K562 (cell line): ENCODE results near the gene MIR17HG. TPM values are rescaled to one million over a fixed set of nuclear protein-coding genes. Genes with fewer than 3 reads are reported as not detected.
A peak's percentile ranks its signal among the peaks of the same experiment; 100 is the strongest.

Experiments
- ATAC-seq: fragments of 200-7000 bp; cut with Tn5 transposase; 3 replicates; pipeline ENCODE4 v1.9.1; 2020; ENCODE audit warnings: moderate library complexity
- BruUV-seq: library from RNA; stranded (reverse); fragments of 400-500 nt; replicated peaks from 2 replicates; lab custom pipeline; 2021; lab: Mats Ljungman, UMichigan
- CTCF ChIA-PET: fragments of 300-600 bp; formaldehyde crosslinking; extraction: SDS; loops from one replicate; lab custom pipeline; 2021; ENCODE audit warnings: low intra/inter-chr PET ratio; lab: Yijun Ruan, JAX
- POLR2A ChIA-PET: fragments of 300-600, 350-650 bp; sonication (Branson Sonifier 250); formaldehyde crosslinking; extraction: SDS; loops from one replicate; lab custom pipeline; 2021; ENCODE audit warnings: antibody characterized with exemption, inconsistent platforms; lab: Yijun Ruan, JAX
- DNase-seq, 4 experiments: peaks; one replicate each; pipeline versions ENCODE4 v3.0.0 to v3.0.0-alpha.2; 2011 to 2018; ENCODE audit warnings: low spot score in 3 of 4, mixed read lengths in 3 of 4; ENCODE audit errors: extremely low read depth in 1 of 4
- FAIRE-seq: peaks from 2 replicates; lab custom pipeline; 2011; peaks lifted over from hg19 to GRCh38; lab: Jason Lieb, UNC
- H2AFZ ChIP-seq: 2 replicates; pipeline ENCODE4 v1.6.0; 2011; ENCODE audit warnings: low read depth, low read length, control low read depth, inconsistent platforms
- H3K27ac ChIP-seq: fragments of 200-600 bp; 3 replicates; pipeline ENCODE4 v1.8.0; 2011; ENCODE audit warnings: low read depth, mild to moderate bottlenecking, control low read depth, inconsistent platforms, low read length, moderate library complexity, mixed read lengths; ENCODE audit errors: extremely low read depth
- H3K27me3 ChIP-seq, 2 experiments: fragments of 300-600 bp in 1 of 2; 2 replicates in 1 of 2; 3 replicates in 1 of 2; pipeline versions ENCODE4 v1.6.0 to v1.8.0; 2011; ENCODE audit warnings: inconsistent platforms in 2 of 2, low read length in 2 of 2, mild to moderate bottlenecking in 1 of 2, mixed read lengths in 1 of 2, moderate library complexity in 1 of 2; ENCODE audit not compliant: control insufficient read depth in 2 of 2, insufficient read depth in 2 of 2
- H3K36me3 ChIP-seq: fragments of 300-600 bp; 3 replicates; pipeline ENCODE4 v1.8.0; 2011; ENCODE audit warnings: mild to moderate bottlenecking, low read length, inconsistent platforms; ENCODE audit not compliant: control insufficient read depth, insufficient read depth
- H3K4me1 ChIP-seq, 2 experiments: fragments of 200-600 bp in 1 of 2; replicated peaks in 1 of 2; 2 replicates in 1 of 2; 3 replicates in 1 of 2; pipeline versions ENCODE4 v1.5.1 to v1.8.0; 2011; ENCODE audit warnings: inconsistent platforms in 2 of 2, low read length in 2 of 2, mild to moderate bottlenecking in 1 of 2, mixed read lengths in 1 of 2, moderate library complexity in 1 of 2; ENCODE audit not compliant: control insufficient read depth in 2 of 2, insufficient read depth in 2 of 2
- H3K4me2 ChIP-seq: 2 replicates; pipeline ENCODE4 v1.6.1; 2011; ENCODE audit warnings: low read length, control low read depth, inconsistent platforms, mixed read lengths; ENCODE audit not compliant: insufficient read depth
- H3K4me3 ChIP-seq: fragments of 200-600 bp; sonication (generic), shearing (Covaris generic); 2 replicates; pipeline ENCODE4 v1.5.1; 2016; ENCODE audit warnings: control low read depth, inconsistent platforms
- H3K79me2 ChIP-seq: fragments of 200-600 bp; 3 replicates; pipeline ENCODE4 v1.8.0; 2011; ENCODE audit warnings: low read length, inconsistent platforms; ENCODE audit not compliant: control insufficient read depth, insufficient read depth
- H3K9ac ChIP-seq, 2 experiments: 2 replicates each; pipeline versions ENCODE4 v1.6.0 to v1.6.1; 2011; ENCODE audit warnings: low read depth in 2 of 2, low read length in 2 of 2, control low read depth in 1 of 2, inconsistent platforms in 1 of 2, mild to moderate bottlenecking in 1 of 2, mixed read lengths in 1 of 2; ENCODE audit not compliant: insufficient read depth in 1 of 2
- H3K9me1 ChIP-seq: one replicate; pipeline ENCODE4 v1.6.0; 2011; ENCODE audit warnings: inconsistent platforms, mild to moderate bottlenecking, low read length, moderate library complexity; ENCODE audit not compliant: control insufficient read depth, insufficient read depth
- H3K9me3 ChIP-seq: replicated peaks from 2 replicates; pipeline ENCODE4 v1.5.1; 2011; ENCODE audit warnings: low read depth, low read length, inconsistent platforms; ENCODE audit not compliant: control insufficient read depth, insufficient read depth
- H4K20me1 ChIP-seq: replicated peaks from 2 replicates; pipeline ENCODE4 v1.6.1; 2011; ENCODE audit warnings: low read length, inconsistent platforms, mixed read lengths; ENCODE audit not compliant: control insufficient read depth, insufficient read depth
- FOXP4 ChIP-seq: sonication (generic); formaldehyde crosslinking; IDR thresholded peaks from 2 replicates; pipeline ENCODE4 v1.8.0; 2022; ENCODE audit warnings: mild to moderate bottlenecking, missing genetic modification reagents, borderline replicate concordance
- HDAC1 ChIP-seq, 2 experiments: fragments of 450-650 bp; IDR thresholded peaks; 2 replicates each; pipeline ENCODE4 v1.6.1; 2016 to 2017; ENCODE audit warnings: inconsistent platforms in 1 of 2, mild to moderate bottlenecking in 1 of 2, moderate library complexity in 1 of 2
- MED1 ChIP-seq: sonication (generic); formaldehyde crosslinking; IDR thresholded peaks from 2 replicates; pipeline ENCODE4 v1.8.1; 2023; ENCODE audit warnings: missing genetic modification reagents, borderline replicate concordance
- SP2 ChIP-seq: IDR thresholded peaks from 2 replicates; pipeline ENCODE4 v1.6.1; 2011; ENCODE audit warnings: mild to moderate bottlenecking, low read depth, low read length, moderate library complexity; ENCODE audit not compliant: poor library complexity, severe bottlenecking; ENCODE audit errors: extremely low read depth
- ZNF76 ChIP-seq: fragments of 250-450 bp; sonication (Bioruptor Pico); IDR thresholded peaks from 2 replicates; pipeline ENCODE4 v1.4.0; 2020; ENCODE audit warnings: mild to moderate bottlenecking, moderate library complexity, borderline replicate concordance
- WGBS: fragments of 100-300 bp; shearing (Covaris generic); methylation state at CpG from one replicate; pipeline ENCODE4 v1.1.6; 2016; ENCODE audit warnings: low coverage, mixed read lengths; ENCODE audit not compliant: insufficient coverage; ENCODE audit errors: missing lambda C conversion rate; 5-methylcytosine and 5-hydroxymethylcytosine counted together
- in situ Hi-C: fragments of 300-500 bp; cut with MboI; formaldehyde crosslinking; loops from 4 replicates; pipeline ENCODE4 v1.15.0; 2018; ENCODE audit warnings: inconsistent platforms, mixed read lengths
- intact Hi-C: fragments of 100-400 bp; cut with micrococcal nuclease; formaldehyde crosslinking; loops from 2 replicates; pipeline ENCODE4 v1.14.2; 2022
- polyA plus RNA-seq, 8 experiments: library from polyadenylated mRNA; depleted of rRNA in 4 of 8; stranded (reverse) in 5 of 8; unstranded in 3 of 8; fragments of >200 nt; fragmentation: Nextera tagmentation in 2 of 8; fragmentation: Illumina TruSeq in 1 of 8; extraction: Ambion mirVana in 2 of 8; extraction: Trizol in 1 of 8; gene quantifications; 2 replicates each; pipeline versions ENCODE4 v1.2.1 to v1.2.3, GENCODE V29; 2011 to 2014; ENCODE audit warnings: inconsistent platforms in 1 of 8, missing spikeins in 1 of 8
- total RNA-seq, 7 experiments: library from RNA; depleted of rRNA in 6 of 7; stranded (reverse); fragments of >200 nt in 6 of 7; fragmentation: Illumina TruSeq in 2 of 7; extraction: Trizol in 2 of 7; gene quantifications; 2 replicates each; pipeline versions ENCODE4 v1.2.1 to v1.2.3, GENCODE V29; 2011 to 2021; ENCODE audit warnings: low replicate concordance in 1 of 7

Gene MIR17HG
- total and polyA plus RNA-seq, 9 of the 15 experiments (the other 6 are each of a cell fraction or from before 2014, with no cell fraction given) = 44.2 to 218 (median 77.8) TPM

GRCh38 chr13:91308299-91308698 is 39.2 kb upstream of the MIR17HG start (continued):
- TF ChIP-seq HDAC1 (IDR thresholded peaks at IDR 0.05) (no peak), FOXP4 (CRISPR knock-in tag) (no peak), SP2 (no peak)

- H3K27me3 ChIP-seq = no peaks in the 10 kb centered on the region
- no peak for TF ChIP-seq ZNF76 (CRISPR knock-in tag)
- 0 out of 2 replicates have a peak, but pooled peaks have one; percentile 54 for TF ChIP-seq MED1 (CRISPR knock-in tag)
- H3K27ac ChIP-seq = no peak overlapping the region
- H3K9ac ChIP-seq = no peak overlapping the region
- FAIRE-seq = no peak
- no TSS peak for BruUV-seq
- peak; percentile 69 for ATAC-seq
- CTCF ChIA-PET = no interaction called here
- H3K79me2 ChIP-seq = no peaks in the 10 kb centered on the region
- H3K9me1 ChIP-seq = no peaks in the 10 kb centered on the region
- no peak for DNase-seq
- H3K4me3 ChIP-seq = no peak overlapping the region
- in situ Hi-C loops (no loop called here), intact Hi-C loops (no loop called here)
- POLR2A ChIA-PET = interaction anchor here (0.6 to 2.0 kb wide), 10 partner anchors 9 to 1083 kb away, joined by 3 to 11 read pairs (median 4); partner anchors contain the start of gene MIR17HG
- no peaks in the 10 kb centered on the region for H4K20me1 ChIP-seq
- no peaks in the 10 kb centered on the region for H3K4me1 ChIP-seq
- no peak overlapping the region for H3K4me2 ChIP-seq
- no peaks in the 10 kb centered on the region for H3K36me3 ChIP-seq
- no peaks in the 10 kb centered on the region for H3K9me3 ChIP-seq
- WGBS = under 1% methylated on average over 4 of the region's 4 CpGs
- H2AFZ ChIP-seq = no peak overlapping the region
Observed at GRCh38 chr13:91311491-91311890, 36.0 kb upstream of the MIR17HG start.
